Measurements from ENCODE around the gene LRIF1. TPM values are rescaled to one million over a fixed set of nuclear protein-coding genes. Genes with fewer than 3 reads are reported as not detected.
A peak's percentile ranks its signal among the peaks of the same experiment; 100 is the strongest.
"Not testable (repeated sequence)": the region's sequence is repeated elsewhere in the genome, so short reads cannot be mapped to it uniquely, and the experiment has no call there.

The LRIF1 gene, protein sequence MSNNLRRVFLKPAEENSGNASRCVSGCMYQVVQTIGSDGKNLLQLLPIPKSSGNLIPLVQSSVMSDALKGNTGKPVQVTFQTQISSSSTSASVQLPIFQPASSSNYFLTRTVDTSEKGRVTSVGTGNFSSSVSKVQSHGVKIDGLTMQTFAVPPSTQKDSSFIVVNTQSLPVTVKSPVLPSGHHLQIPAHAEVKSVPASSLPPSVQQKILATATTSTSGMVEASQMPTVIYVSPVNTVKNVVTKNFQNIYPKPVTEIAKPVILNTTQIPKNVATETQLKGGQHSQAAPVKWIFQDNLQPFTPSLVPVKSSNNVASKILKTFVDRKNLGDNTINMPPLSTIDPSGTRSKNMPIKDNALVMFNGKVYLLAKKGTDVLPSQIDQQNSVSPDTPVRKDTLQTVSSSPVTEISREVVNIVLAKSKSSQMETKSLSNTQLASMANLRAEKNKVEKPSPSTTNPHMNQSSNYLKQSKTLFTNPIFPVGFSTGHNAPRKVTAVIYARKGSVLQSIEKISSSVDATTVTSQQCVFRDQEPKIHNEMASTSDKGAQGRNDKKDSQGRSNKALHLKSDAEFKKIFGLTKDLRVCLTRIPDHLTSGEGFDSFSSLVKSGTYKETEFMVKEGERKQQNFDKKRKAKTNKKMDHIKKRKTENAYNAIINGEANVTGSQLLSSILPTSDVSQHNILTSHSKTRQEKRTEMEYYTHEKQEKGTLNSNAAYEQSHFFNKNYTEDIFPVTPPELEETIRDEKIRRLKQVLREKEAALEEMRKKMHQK
- 1 to 10 TPM; 6.4 to 9.1 (median 6.6) TPM for total RNA-seq

DNA sequence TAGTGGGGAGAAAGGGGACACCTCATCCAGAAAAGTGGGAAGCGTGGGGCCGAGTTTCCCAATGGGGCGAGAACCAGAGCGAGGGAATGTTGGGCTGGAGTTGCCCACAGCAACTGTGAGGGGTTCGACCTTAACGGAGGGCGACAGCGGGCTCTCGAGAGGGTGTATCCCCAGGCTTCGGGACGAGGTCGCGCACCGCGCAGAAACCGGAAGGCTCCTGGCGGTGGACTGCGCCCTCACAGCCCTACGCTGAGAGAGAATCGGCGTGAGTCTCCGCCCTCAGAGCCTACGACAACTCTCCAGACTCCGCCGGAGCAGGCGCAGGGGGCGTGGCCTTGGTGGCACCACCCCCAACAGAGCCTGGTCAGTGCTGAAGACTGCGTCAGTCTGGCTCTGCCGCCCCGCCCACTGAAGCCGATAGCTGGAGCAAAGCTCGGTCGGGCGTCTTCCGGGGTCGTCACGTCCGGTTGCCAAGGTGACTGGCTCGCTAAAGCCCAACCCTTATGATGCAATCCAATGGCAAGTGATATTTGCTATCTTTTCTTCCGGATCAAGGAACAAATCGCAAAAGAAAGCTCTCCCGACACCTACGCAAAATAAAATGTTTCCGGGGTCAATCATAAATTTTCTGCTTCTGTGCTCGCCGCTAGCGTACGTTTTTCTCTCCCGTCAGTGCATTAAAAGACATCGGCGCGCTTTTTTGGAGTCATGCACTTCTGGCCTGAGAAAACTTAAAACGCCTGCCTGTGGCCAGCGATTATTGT is at the start of gene LRIF1:
Gene LRIF1 (minus strand): TSS at position 232 of the 764 bp plus-strand sequence. CDS start 234 bp downstream, outside the sequence.
- TF ChIP-seq, protein P1, sequence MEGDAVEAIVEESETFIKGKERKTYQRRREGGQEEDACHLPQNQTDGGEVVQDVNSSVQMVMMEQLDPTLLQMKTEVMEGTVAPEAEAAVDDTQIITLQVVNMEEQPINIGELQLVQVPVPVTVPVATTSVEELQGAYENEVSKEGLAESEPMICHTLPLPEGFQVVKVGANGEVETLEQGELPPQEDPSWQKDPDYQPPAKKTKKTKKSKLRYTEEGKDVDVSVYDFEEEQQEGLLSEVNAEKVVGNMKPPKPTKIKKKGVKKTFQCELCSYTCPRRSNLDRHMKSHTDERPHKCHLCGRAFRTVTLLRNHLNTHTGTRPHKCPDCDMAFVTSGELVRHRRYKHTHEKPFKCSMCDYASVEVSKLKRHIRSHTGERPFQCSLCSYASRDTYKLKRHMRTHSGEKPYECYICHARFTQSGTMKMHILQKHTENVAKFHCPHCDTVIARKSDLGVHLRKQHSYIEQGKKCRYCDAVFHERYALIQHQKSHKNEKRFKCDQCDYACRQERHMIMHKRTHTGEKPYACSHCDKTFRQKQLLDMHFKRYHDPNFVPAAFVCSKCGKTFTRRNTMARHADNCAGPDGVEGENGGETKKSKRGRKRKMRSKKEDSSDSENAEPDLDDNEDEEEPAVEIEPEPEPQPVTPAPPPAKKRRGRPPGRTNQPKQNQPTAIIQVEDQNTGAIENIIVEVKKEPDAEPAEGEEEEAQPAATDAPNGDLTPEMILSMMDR (IDR thresholded peaks at IDR 0.05), result no peak
- peak; percentile 100 for ATAC-seq (ENCODE audit: low FRiP score)

DNA sequence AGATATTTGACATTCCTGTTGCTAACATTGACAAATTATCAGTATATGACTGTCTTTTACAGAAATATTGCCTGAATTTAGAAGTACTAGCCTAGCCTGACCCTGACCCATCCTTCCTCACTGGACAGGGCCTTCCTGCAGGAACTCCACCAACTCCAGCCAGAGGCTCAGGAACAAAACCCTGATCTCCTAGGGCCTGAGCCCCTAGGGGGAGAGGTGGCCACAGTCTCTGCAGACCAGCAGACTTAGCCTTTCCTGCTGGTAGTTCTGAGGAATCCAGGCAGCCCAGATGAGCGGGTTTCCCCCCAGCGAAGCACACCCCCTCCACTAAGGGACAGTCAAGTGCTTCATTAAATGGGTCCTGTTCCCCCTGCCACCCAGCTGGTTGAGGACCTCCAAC is 44.3 kb upstream of the LRIF1 start:
- TF ChIP-seq, protein P1 (IDR thresholded peaks at IDR 0.05), result no peak
- no peak for ATAC-seq (ENCODE audit: low FRiP score)
- DNase-seq (ENCODE audit: low spot score), result no peak

More for the DNA sequence above, at the start of gene LRIF1:
- DNase-seq (ENCODE audit: low spot score), result peak; percentile 96

DNA sequence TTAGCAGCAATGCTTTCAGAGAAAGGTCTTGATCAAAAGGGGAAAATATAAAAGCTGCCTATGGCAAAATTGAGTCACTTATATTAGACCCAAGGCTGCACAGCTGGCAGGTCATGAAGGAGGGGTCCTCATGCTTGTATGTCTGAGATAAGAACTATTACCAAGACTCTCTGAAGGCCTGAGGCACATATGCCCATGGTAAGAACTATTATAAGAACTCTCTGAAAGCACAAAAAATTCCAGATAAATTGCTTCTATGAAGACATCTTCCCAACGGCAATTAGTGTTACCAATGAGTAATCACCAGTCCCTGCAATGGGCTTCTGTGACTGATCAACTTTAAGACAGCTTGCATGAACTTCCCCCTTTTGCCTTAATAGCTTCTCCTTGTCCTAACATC is 42.8 kb upstream of the LRIF1 start:
- TF ChIP-seq, protein P1 (IDR thresholded peaks at IDR 0.05), result no peak
- DNase-seq (ENCODE audit: low spot score), result no peak
- no peak for ATAC-seq (ENCODE audit: low FRiP score)

DNA sequence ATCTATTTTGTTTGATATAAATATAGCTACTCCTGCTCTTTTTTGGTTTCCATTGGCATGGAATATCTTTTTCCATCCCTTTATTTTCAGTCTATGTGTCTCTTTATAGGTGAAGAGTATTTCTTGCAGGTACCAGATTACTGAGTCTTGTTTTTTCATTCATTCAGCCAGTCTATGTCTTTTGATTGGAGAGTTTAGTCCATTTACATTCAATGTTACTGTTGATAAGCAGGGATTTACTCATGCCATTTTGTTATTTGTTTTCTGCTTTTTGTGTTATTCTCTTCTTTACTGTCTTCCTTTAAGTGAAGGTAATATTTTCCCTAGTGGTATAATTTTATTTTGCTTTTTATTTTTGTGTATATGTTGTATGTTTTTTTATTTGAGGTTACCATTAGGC is 35.9 kb upstream of the LRIF1 start:
- ATAC-seq (ENCODE audit: low FRiP score); DNase-seq (ENCODE audit: low spot score): not testable (repeated sequence)

DNA sequence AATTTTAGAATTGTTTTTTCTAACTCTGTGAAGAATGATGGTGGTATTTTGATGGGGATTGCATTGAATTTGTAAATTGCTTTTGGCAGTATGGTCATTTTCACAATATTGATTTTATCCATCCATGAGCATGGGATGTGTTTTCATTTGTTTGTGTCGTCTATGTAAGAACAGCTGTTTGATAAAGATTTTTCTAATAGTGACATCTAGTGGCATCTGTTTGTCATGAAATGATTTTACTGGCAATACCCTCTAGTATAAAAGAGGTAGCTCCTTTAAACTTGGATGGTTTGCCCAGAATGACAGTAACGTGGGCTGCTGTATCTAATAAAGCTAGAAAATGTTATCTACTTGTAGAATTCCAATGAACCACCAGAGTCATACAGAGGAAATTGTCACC is 28.6 kb upstream of the LRIF1 start:
- not testable (repeated sequence) for ATAC-seq (ENCODE audit: low FRiP score); DNase-seq (ENCODE audit: low spot score)

DNA sequence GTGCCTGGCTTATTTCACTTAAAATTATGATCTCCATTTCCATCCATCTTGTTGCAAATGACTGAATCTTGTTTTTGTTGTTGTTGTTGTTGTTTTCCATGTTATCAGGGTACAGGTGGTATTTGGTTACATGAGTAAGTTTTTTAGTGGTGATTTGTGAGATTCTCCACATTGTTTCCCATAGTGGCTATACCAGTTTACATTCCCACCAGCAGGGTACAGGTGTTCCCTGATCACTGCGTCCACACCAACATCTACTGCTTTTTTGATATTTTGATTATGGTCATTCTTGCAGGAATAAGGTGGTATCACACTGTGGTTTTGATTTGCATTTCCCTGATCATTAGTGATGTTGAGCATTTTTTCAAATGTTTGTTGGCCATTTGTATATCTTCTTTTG is 27.6 kb upstream of the LRIF1 start:
- not testable (repeated sequence) for DNase-seq (ENCODE audit: low spot score); ATAC-seq (ENCODE audit: low FRiP score)

DNA sequence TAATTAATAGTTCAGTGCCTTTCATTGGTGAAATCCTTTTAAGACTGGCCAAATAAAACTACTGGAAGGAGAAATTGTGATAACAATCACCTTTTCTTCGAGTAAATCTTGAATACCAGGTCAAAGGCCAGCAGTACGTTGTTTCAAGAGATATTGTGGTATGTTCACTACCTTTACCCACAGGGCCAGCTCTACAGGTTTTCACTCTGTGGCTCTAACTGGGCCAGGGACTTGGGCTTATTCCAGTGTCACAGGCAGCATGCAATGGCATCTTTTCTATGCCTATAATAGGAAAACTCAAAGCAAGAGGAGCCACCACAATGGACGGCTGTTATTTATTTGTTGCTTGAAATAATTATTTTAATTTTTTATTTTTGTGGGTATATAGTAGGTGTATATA is 26.8 kb upstream of the LRIF1 start:
- ATAC-seq (ENCODE audit: low FRiP score), result no peak
- DNase-seq (ENCODE audit: low spot score), result no peak
- TF ChIP-seq, protein P1 (IDR thresholded peaks at IDR 0.05), result no peak

DNA sequence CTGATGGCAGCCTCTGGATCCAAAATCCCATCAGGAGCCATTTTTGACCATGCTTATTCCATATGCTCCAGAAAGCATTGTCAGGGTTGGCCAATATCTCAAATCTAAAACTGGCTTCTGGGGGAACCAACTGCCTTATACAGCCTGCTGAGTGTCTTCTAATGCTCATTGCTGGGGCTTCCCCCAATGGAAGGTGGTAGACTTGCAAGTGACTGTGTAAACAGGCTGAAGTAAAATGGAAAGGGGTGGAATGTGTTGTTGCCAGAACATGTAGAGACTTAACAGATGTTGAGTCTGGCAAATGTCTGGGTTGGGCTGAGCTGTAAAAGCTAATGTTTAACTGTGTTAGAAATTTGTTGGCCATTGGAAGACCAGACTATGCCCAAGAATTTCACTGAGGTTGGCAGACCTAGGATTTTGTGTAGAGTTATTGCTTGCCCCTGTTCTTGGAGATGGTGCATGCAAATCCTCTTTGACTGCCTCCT is 22.7 kb upstream of the LRIF1 start:
- ATAC-seq (ENCODE audit: low FRiP score), result no peak
- DNase-seq (ENCODE audit: low spot score), result no peak
- TF ChIP-seq, protein P1 (IDR thresholded peaks at IDR 0.05), result no peak

Data from omental fat pad (tissue), 4 donors.